Motor neuron (in vitro differentiated cells): Measurements from ENCODE around the gene ECI2. TPM values are rescaled to one million over a fixed set of nuclear protein-coding genes. Genes with fewer than 3 reads are reported as not detected.

Source experiments
- ATAC-seq, 8 experiments: fragments of 200-7000 bp; cut with Tn5 transposase; replicated peaks in 6 of 8; 2 replicates each; pipeline ENCODE4 v1.8.0; 2021; ENCODE audit warnings: mild to moderate bottlenecking in 8 of 8, moderate library complexity in 8 of 8
- H3K27ac ChIP-seq, 2 donors: fragments of 250-450 bp; sonication (Bioruptor Pico); 2 replicates each; pipeline ENCODE4 v1.9.0; 2021; ENCODE audit warnings: antibody characterized with exemption in 2 of 2, mild to moderate bottlenecking in 2 of 2, moderate library complexity in 1 of 2
- H3K4me1 ChIP-seq, 2 donors: fragments of 250-450 bp; sonication (Bioruptor Pico); replicated peaks in 1 of 2; 2 replicates each; pipeline ENCODE4 v1.6.1; 2021; ENCODE audit warnings: antibody characterized with exemption in 2 of 2, mild to moderate bottlenecking in 2 of 2, moderate library complexity in 1 of 2
- H3K4me3 ChIP-seq, 5 donors: fragments of 250-450 bp; sonication (Bioruptor Pico); 2 replicates each; pipeline ENCODE4 v1.9.0; 2021; ENCODE audit warnings: antibody characterized with exemption in 5 of 5, mild to moderate bottlenecking in 5 of 5, moderate library complexity in 4 of 5
- WGBS, 10 experiments: fragments of 450-650 bp; shearing (Covaris generic); methylation state at CpG; one replicate each; pipeline ENCODE4 v1.0.0; 2022; 5-methylcytosine and 5-hydroxymethylcytosine counted together
- in situ Hi-C, 9 experiments: fragments of 400-800 bp; cut with MboI; loops; one replicate each; pipeline ENCODE4 v1.15.0; 2021; ENCODE audit warnings: low sequenced_read_pairs in 9 of 9, low pct_unique_long_range_greater_than_20kb in 2 of 9; ENCODE audit not compliant: unreplicated experiment in 9 of 9
- total RNA-seq, 8 experiments: library from RNA; unstranded; fragments of 300-600 nt; gene quantifications; 2 replicates each; pipeline versions ENCODE4 v1.2.3 to v1.2.4, GENCODE V29; 2022

Gene ECI2
- total RNA-seq = 10 to 100 TPM; 22.5 to 76.5 (median 40.2) TPM

DNA sequence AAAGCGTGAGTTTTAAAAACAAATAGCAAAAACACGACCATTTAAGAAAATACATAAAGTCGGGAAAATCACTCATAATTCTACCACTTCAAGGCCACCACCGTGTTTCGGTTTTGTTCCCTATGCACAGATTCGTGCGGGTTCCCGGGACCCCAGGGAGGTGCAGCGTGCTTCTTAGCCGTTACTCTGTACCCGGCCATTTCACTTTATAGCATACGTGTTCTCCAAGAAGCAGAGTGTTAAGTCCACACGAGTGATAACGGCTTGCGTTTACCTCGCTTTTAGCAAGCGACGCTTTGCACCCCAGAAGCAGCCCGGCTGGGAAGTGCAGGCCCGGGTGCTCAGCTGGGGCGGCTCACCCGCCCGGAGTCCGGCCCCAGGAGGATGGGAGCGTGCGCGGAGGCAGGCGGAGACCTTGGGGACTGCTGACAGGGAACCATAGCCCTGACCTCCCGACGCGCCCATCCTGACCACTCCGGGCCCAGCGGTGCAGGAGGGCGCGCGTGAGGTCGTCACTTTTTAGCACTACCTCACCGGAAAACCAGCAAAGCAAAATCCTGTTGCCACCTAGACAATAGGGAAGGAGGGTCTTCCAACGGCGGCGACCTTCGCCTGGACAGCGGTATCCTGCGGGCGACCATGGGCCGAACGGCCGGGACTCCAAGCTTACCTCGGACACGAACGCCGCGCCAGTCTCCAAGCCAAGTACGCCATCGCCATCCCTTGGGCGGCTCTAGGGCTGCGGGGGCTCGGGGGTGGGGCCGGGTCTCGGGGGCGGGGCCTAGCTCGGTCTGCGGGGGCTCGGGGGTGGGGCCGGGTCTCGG lies at the start of gene ECI2:
Gene ECI2 (minus strand): TSS at position 735 of the 824 bp plus-strand sequence. CDS start 15 bp downstream, at position 720.
- WGBS, 10 experiments = 0 to 5% (median 0%) methylated on average over 3 to 31 of the region's 66 CpGs
- peaks cover 8% of the 10 kb centered on the region in 2 donors for H3K4me1 ChIP-seq
- peak; percentile 68 to 71 (median 70) for ATAC-seq
- in situ Hi-C loops = no loop called here
- peak within 1 kb of the TSS; percentile 59 to 99 (median 78) for H3K4me3 ChIP-seq
- peak within 1 kb of the TSS; percentile 65 to 93 for H3K27ac ChIP-seq

- Histone ChIP-seq H3K27ac (no peak overlapping the region), H3K4me3 (no peak overlapping the region), H3K4me1 (no peaks in the 10 kb centered on the region)
- 40 to 93% (median 73%) methylated on average over 2 to 7 of the region's 9 CpGs; no CpG with 5 or more reads in 2 of the 10 experiments for WGBS, 10 experiments
- peak in 3 of 8 experiments; percentile 44 to 96 (median 68) for ATAC-seq
- in situ Hi-C loops = no loop called here
These were observed 45.4 kb upstream of the ECI2 start for GRCh38 chr6:4180652-4181255.

- ATAC-seq = peak in 1 of 8 experiments; percentile 67
- Histone ChIP-seq H3K4me3 (no peak overlapping the region), H3K27ac (no peak overlapping the region), H3K4me1 (no peaks in the 10 kb centered on the region)
- 58 to 92% (median 76%) methylated on average over 2 to 4 of the region's 4 CpGs; no CpG with 5 or more reads in 2 of the 10 experiments for WGBS, 10 experiments
- in situ Hi-C loops = no loop called here
These were observed 44.7 kb upstream of the ECI2 start for GRCh38 chr6:4179960-4180651.

DNA sequence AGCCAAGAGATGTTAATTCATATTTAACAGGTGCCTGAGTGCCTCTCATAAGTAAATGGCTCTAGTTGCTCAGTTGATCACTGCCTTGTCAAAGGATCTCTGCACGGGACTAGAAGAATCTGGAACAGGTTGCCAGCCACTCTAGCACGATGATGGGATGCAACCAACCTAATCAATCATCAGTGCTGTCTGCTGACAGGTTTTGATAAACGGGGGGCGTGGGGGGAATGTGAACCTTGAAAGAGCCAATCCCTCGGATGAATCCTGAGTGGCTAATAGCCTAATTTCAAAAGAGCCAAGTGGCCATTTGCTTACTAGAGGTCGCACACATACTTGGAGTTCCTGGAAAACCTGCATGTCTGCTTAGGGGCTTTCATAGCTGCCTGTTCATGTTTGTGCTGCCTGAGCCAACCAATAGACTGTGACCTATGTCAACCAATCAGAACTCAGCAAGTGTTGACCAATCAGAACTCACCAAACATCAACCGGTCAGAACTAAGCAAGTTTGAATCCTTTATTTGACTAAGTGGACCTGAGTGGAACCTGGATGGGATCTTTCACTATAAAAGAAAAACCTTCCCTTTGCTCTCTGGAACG lies 43.5 kb upstream of the ECI2 start:
- ATAC-seq = no peak
- in situ Hi-C loops = no loop called here
- no peak overlapping the region for H3K27ac ChIP-seq
- no peak overlapping the region for H3K4me3 ChIP-seq
- WGBS, 10 experiments = 57 to 100% (median 82%) methylated on average over 1 to 8 of the region's 8 CpGs; no CpG with 5 or more reads in 1 of the 10 experiments
- H3K4me1 ChIP-seq = no peaks in the 10 kb centered on the region

DNA sequence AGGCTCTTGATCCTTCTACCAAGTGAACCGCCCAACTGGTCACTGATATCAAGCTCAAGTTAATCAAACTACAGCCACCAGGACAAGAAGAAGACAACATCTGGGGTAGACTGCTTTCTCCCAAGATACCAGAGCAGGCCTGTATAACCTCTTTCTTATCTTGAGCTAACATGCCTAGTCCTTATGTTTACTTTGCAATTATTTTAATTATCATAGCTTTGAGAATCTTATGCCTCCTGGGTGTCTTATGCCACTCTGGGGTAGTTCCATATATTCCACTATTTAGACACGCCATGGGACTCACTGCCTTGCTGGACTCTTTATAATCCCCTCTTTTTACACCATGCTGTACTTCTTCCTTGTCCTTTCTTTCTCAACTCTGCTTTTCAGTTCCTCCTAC lies 41.5 kb upstream of the ECI2 start:
- Histone ChIP-seq H3K27ac (no peak overlapping the region), H3K4me3 (no peak overlapping the region), H3K4me1 (no peaks in the 10 kb centered on the region)
- in situ Hi-C loops = no loop called here
- peak in 1 of 8 experiments; percentile 29 for ATAC-seq
- whole genome bisulfite sequencing, 10 experiments = 63 to 100% (median 86%) methylated on average over 1 to 2 of the region's 2 CpGs; no CpG with 5 or more reads in 1 of the 10 experiments

- in situ Hi-C loops = loop anchor here in 1 of 9 experiments (25.0 kb wide), 1 partner anchor 112 kb away; no protein-coding TSS in a partner anchor
- ATAC-seq = no peak
- Histone ChIP-seq H3K4me1 (peaks cover 0 to 2% of the 10 kb centered on the region in 2 donors), H3K27ac (no peak overlapping the region), H3K4me3 (no peak overlapping the region)
- 76 to 100% (median 92%) methylated on average over 1 to 6 of the region's 6 CpGs; no CpG with 5 or more reads in 1 of the 10 experiments for WGBS, 10 experiments
These were observed 38.7 kb upstream of the ECI2 start for GRCh38 chr6:4174042-4174441.

GRCh38 chr6:4172368-4172767 lies 37.0 kb upstream of the ECI2 start:
- Histone ChIP-seq H3K4me1 (peaks cover 0 to 4% of the 10 kb centered on the region in 2 donors), H3K27ac (no peak overlapping the region), H3K4me3 (no peak overlapping the region)
- 24 to 100% (median 41%) methylated on average over 1 to 3 of the region's 3 CpGs; no CpG with 5 or more reads in 1 of the 10 experiments for WGBS, 10 experiments
- in situ Hi-C loops = loop anchor here in 1 of 9 experiments (25.0 kb wide), 1 partner anchor 110 kb away; no protein-coding TSS in a partner anchor
- no peak for ATAC-seq

DNA sequence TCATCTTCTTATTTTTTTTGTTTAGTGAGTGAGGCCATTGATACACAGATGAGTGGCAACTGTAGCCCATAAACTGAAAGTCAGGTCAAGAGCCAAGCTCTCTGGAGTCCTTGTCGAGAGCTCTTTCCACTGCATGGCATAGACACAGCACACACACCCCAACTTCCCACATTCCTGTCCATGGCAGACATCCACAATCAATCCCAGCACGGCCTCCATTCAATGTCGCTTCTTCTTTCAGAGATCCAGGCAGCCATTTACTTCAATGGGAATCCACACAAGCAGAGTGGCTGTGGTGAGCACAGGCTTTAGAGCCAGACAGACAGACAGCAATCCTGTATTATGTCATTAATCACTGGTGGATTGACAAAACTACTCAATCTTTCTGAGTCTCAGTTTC lies 34.9 kb upstream of the ECI2 start:
- H3K4me3 ChIP-seq = no peak overlapping the region
- ATAC-seq = no peak
- H3K4me1 ChIP-seq = peaks cover 3 to 4% of the 10 kb centered on the region in 2 donors
- H3K27ac ChIP-seq = no peak overlapping the region
- WGBS, 10 experiments = 60 to 100% (median 90%) methylated on average over 1 to 3 of the region's 3 CpGs; no CpG with 5 or more reads in 3 of the 10 experiments
- in situ Hi-C loops = loop anchor here in 1 of 9 experiments (25.0 kb wide), 1 partner anchor 108 kb away; no protein-coding TSS in a partner anchor

GRCh38 chr6:4169028-4169789 lies 33.8 kb upstream of the ECI2 start:
- H3K4me3 ChIP-seq = no peak overlapping the region
- peak overlapping the region in 1 of 2 donors; percentile 21 for H3K27ac ChIP-seq
- ATAC-seq = peak in 4 of 8 experiments; percentile 33 to 70 (median 60)
- 0 to 65% (median 35%) methylated on average over 2 to 7 of the region's 8 CpGs for WGBS, 10 experiments
- peaks cover 7 to 13% of the 10 kb centered on the region in 2 donors for H3K4me1 ChIP-seq
- in situ Hi-C loops = loop anchor here in 1 of 9 experiments (25.0 kb wide), 1 partner anchor 107 kb away; no protein-coding TSS in a partner anchor

GRCh38 chr6:4167833-4168232 lies 32.5 kb upstream of the ECI2 start:
- WGBS, 10 experiments = 0 to 100% (median 83%) methylated on average over 1 of the region's 1 CpG; no CpG with 5 or more reads in 3 of the 10 experiments
- Histone ChIP-seq H3K4me3 (no peak overlapping the region), H3K4me1 (peaks cover 13 to 23% of the 10 kb centered on the region in 2 donors), H3K27ac (no peak overlapping the region)
- in situ Hi-C loops = loop anchor here in 1 of 9 experiments (25.0 kb wide), 1 partner anchor 106 kb away; no protein-coding TSS in a partner anchor
- ATAC-seq = no peak

GRCh38 chr6:4167123-4167522 lies 31.7 kb upstream of the ECI2 start:
- in situ Hi-C loops = loop anchor here in 1 of 9 experiments (25.0 kb wide), 1 partner anchor 105 kb away; no protein-coding TSS in a partner anchor
- H3K27ac ChIP-seq = no peak overlapping the region
- ATAC-seq = no peak
- peaks cover 13 to 23% of the 10 kb centered on the region in 2 donors for H3K4me1 ChIP-seq
- H3K4me3 ChIP-seq = no peak overlapping the region
- WGBS, 10 experiments = 80 to 100% (median 92%) methylated on average over 1 to 6 of the region's 6 CpGs; no CpG with 5 or more reads in 2 of the 10 experiments
